HEK293T (cell line): ENCODE results near the gene NET1.

ENCODE experiments used
- ARNT ChIP-seq: fragments of 450-650 bp; IDR thresholded peaks from 2 replicates; pipeline ENCODE4 v1.6.1; 2017; ENCODE audit warnings: mild to moderate bottlenecking
- BHLHE40 ChIP-seq: fragments of 450-650 bp; IDR thresholded peaks from 2 replicates; pipeline ENCODE4 v1.6.1; 2016; ENCODE audit warnings: mild to moderate bottlenecking, moderate library complexity, borderline replicate concordance
- LEF1 ChIP-seq: fragments of 450-650 bp; IDR thresholded peaks from 2 replicates; pipeline ENCODE4 v1.6.1; 2017; ENCODE audit warnings: mild to moderate bottlenecking, borderline replicate concordance
- NFRKB ChIP-seq: fragments of 450-650 bp; IDR thresholded peaks from 2 replicates; pipeline ENCODE4 v1.6.1; 2016; ENCODE audit warnings: mild to moderate bottlenecking, moderate library complexity
- ZNF384 ChIP-seq: fragments of 450-650 bp; IDR thresholded peaks from 2 replicates; pipeline ENCODE4 v1.6.1; 2016
- TF ChIP-seq, protein P1 (sequence below): fragments of 450-650 bp; IDR thresholded peaks from 2 replicates; pipeline ENCODE4 v1.6.1; 2016

- TF ChIP-seq ARNT = no peak
- no peak for TF ChIP-seq NFRKB
- no peak for TF ChIP-seq BHLHE40
- TF ChIP-seq, protein P1, sequence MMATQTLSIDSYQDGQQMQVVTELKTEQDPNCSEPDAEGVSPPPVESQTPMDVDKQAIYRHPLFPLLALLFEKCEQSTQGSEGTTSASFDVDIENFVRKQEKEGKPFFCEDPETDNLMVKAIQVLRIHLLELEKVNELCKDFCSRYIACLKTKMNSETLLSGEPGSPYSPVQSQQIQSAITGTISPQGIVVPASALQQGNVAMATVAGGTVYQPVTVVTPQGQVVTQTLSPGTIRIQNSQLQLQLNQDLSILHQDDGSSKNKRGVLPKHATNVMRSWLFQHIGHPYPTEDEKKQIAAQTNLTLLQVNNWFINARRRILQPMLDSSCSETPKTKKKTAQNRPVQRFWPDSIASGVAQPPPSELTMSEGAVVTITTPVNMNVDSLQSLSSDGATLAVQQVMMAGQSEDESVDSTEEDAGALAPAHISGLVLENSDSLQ = no peak
- no peak for TF ChIP-seq LEF1
- no peak for TF ChIP-seq ZNF384
These were observed 85.8 kb downstream of the NET1 start for GRCh38 chr10:5497948-5498730.
